Fibroblast of pulmonary artery (primary cell): ENCODE results near the gene KCNQ2.

Experiments
- DNase-seq: peaks from one replicate; pipeline ENCODE4 v3.0.0-alpha.2; 2010; ENCODE audit warnings: low read depth
- H3K4me3 ChIP-seq: replicated peaks from 2 replicates; pipeline ENCODE4 v1.5.1; 2011; ENCODE audit warnings: low read depth, mild to moderate bottlenecking, control low read depth, low read length, moderate library complexity
- CTCF ChIP-seq: IDR thresholded peaks from 2 replicates; pipeline ENCODE4 v1.5.1; 2011; ENCODE audit warnings: mild to moderate bottlenecking, control low read depth, low read length, inconsistent platforms; ENCODE audit errors: missing control alignments

KCNQ2 gene

GRCh38 chr20:63440366-63440955, 32.0 kb downstream of the KCNQ2 start:
- TF ChIP-seq CTCF, result no peak
- no peak for DNase-seq
- no peak overlapping the region for H3K4me3 ChIP-seq

DNA sequence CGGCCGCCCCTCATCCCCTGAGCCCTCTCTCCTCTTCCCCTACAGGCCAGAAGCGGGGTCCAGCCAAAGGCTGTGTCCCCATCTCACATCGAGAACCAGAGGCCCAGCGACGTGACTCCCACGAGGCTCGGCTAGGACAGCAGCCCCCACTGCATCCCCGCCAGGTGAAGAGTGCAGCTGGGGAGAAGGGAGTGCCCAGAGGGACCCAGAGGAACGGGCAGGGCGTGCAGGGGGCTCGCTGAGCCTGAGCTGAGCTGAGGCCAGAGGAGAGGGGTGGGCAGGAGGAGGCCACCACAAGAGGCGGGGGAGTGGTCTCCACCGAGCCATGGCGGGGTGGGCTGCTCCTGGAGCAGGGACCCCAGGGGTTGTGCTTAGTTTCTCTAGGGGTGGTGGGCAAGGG, 32.6 kb downstream of the KCNQ2 start:
- no peak for DNase-seq
- no peak for TF ChIP-seq CTCF
- no peak overlapping the region for H3K4me3 ChIP-seq

- TF ChIP-seq CTCF, result no peak
- no peak overlapping the region for H3K4me3 ChIP-seq
- DNase-seq, result no peak
Observed at GRCh38 chr20:63438121-63438520, 34.3 kb downstream of the KCNQ2 start.

DNA sequence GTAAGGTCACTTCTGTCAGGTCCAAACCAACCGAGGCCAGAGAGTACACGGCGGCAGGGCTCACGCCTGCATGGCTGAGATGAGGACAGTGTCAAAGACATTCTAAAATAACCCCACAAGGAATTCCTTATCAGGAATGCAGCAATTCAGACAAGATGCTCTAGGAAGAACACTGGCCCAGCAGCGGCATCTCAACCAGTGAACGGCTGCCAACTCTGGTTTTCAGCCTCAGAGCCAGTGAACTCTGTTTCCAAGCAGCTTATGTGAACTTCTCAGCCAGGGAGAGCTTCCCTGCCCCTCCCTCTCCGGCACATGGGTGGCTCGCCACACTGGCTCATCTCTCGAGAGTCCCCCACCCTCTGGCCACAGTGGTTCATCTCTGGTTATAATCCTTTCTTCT, 36.9 kb downstream of the KCNQ2 start:
- no peak overlapping the region for H3K4me3 ChIP-seq
- no peak for TF ChIP-seq CTCF
- DNase-seq, result peak; percentile 3

DNA sequence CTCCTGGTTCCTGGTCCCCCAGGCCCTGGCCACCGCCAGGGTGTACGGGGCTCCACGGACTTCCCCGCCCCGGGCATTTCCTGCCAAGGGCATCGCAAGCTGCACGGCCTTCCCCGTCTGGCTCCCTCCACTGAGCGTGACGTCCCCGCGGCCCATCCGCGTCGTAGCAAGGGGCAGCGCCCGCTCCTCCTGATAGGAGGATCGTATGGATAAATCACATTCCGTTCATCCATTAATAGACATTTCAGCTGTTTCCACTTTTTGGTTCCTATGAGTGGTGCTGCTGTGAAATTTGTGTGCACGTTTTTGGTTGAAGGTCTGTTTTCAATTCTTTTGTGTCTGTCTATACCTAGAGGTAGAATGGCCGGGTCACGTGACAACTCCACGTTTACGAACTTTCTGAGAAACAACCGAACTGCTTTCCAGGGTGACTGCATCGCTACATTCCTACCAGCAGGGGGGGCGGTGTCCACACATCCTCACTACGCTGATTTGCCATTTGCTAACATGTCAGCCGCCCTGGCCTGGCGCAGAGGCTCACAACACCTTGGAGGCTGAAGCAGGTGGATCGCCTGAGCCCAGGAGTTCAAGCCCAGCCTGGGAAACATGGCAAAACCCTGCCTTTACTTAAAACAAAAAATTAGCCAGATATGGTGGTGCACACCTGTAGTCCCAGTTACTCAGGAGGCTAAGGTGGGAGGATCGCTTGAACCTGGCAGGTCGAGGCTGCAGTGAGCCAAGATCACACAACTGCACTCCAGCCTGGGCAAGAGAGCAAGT, 37.7 kb downstream of the KCNQ2 start:
- peak; percentile 55 for TF ChIP-seq CTCF
- H3K4me3 ChIP-seq, result no peak overlapping the region

GRCh38 chr20:63433756-63434531, 38.5 kb downstream of the KCNQ2 start:
- H3K4me3 ChIP-seq, result no peak overlapping the region
- no peak for DNase-seq
- TF ChIP-seq CTCF, result no peak

More for the DNA sequence above, 37.7 kb downstream of the KCNQ2 start:
- DNase-seq, result peak; percentile 48
